Adipocyte (in vitro differentiated cells): ENCODE measurements around the gene DLX3.
"Not testable (repeated sequence)": the region's sequence is repeated elsewhere in the genome, so short reads cannot be mapped to it uniquely, and the experiment has no call there.

Experiments
- DNase-seq: peaks from one replicate; pipeline ENCODE4 v3.0.0-alpha.2; 2015; ENCODE audit warnings: low read depth
- H3K27me3 ChIP-seq: replicated peaks from 2 replicates; pipeline ENCODE4 v1.7.0; 2013; ENCODE audit warnings: mild to moderate bottlenecking, low read length, moderate library complexity; ENCODE audit not compliant: control insufficient read depth, insufficient read depth
- H3K36me3 ChIP-seq: 2 replicates; pipeline ENCODE4 v1.7.0; 2013; ENCODE audit warnings: low read length, mild to moderate bottlenecking, moderate library complexity; ENCODE audit not compliant: control insufficient read depth, insufficient read depth, severe bottlenecking
- H3K4me1 ChIP-seq: 2 replicates; pipeline ENCODE4 v1.7.0; 2013; ENCODE audit warnings: mild to moderate bottlenecking, low read length, moderate library complexity; ENCODE audit not compliant: control insufficient read depth, insufficient read depth
- H3K4me3 ChIP-seq: 2 replicates; pipeline ENCODE4 v1.7.0; 2013; ENCODE audit warnings: mild to moderate bottlenecking, low read length, moderate library complexity
- H3K9ac ChIP-seq: 2 replicates; pipeline ENCODE4 v1.7.0; 2013; ENCODE audit warnings: mild to moderate bottlenecking, low read length, moderate library complexity
- H3K9me3 ChIP-seq: 2 replicates; pipeline ENCODE4 v1.7.0; 2013; ENCODE audit warnings: mild to moderate bottlenecking, low read length, moderate library complexity; ENCODE audit not compliant: control insufficient read depth

DLX3 gene

GRCh38 chr17:49995055-49995738, at the start of gene DLX3:
Gene DLX3, minus strand, starts transcription at chr17:49995224. Its CDS starts 226 bp downstream, at chr17:49994998.
- Histone ChIP-seq H3K36me3 (no peaks in the 10 kb centered on the region), H3K27me3 (peaks cover 28% of the 10 kb centered on the region), H3K4me1 (peaks cover 16% of the 10 kb centered on the region)

GRCh38 chr17:50044483-50044882, 49.5 kb upstream of the DLX3 start:
- no peaks in the 10 kb centered on the region for H3K27me3 ChIP-seq
- no peak overlapping the region for H3K4me3 ChIP-seq
- no peak overlapping the region for H3K9ac ChIP-seq
- peaks cover 10% of the 10 kb centered on the region for H3K4me1 ChIP-seq
- H3K36me3 ChIP-seq = no peaks in the 10 kb centered on the region
- no peak for DNase-seq
- no peaks in the 10 kb centered on the region for H3K9me3 ChIP-seq

More at GRCh38 chr17:49995055-49995738, at the start of gene DLX3:
- no peaks in the 10 kb centered on the region for H3K9me3 ChIP-seq
- H3K9ac ChIP-seq = peak within 1 kb of the TSS; percentile 78
- peak within 1 kb of the TSS; percentile 80 for H3K4me3 ChIP-seq
- peak; percentile 85 for DNase-seq

GRCh38 chr17:50043290-50044148, 48.5 kb upstream of the DLX3 start:
- no peaks in the 10 kb centered on the region for H3K9me3 ChIP-seq
- H3K27me3 ChIP-seq = no peaks in the 10 kb centered on the region
- no peak overlapping the region for H3K4me3 ChIP-seq
- no peak for DNase-seq
- H3K4me1 ChIP-seq = peaks cover 10% of the 10 kb centered on the region
- no peaks in the 10 kb centered on the region for H3K36me3 ChIP-seq
- H3K9ac ChIP-seq = no peak overlapping the region

GRCh38 chr17:50042211-50042610, 47.2 kb upstream of the DLX3 start:
- Histone ChIP-seq H3K4me1 (peaks cover 7% of the 10 kb centered on the region), H3K9ac (no peak overlapping the region), H3K4me3 (no peak overlapping the region), H3K9me3 (no peaks in the 10 kb centered on the region), H3K27me3 (no peaks in the 10 kb centered on the region), H3K36me3 (no peaks in the 10 kb centered on the region)
- no peak for DNase-seq

GRCh38 chr17:50040496-50040895, 45.5 kb upstream of the DLX3 start:
- H3K27me3 ChIP-seq, H3K9me3 ChIP-seq, H3K36me3 ChIP-seq, DNase-seq, H3K9ac ChIP-seq, H3K4me1 ChIP-seq, H3K4me3 ChIP-seq: not testable (repeated sequence)

GRCh38 chr17:50039058-50039457, 44.0 kb upstream of the DLX3 start:
- H3K9me3 ChIP-seq = no peaks in the 10 kb centered on the region
- no peaks in the 10 kb centered on the region for H3K27me3 ChIP-seq
- DNase-seq = no peak
- H3K9ac ChIP-seq = no peak overlapping the region
- H3K4me3 ChIP-seq = no peak overlapping the region
- H3K36me3 ChIP-seq = no peaks in the 10 kb centered on the region
- H3K4me1 ChIP-seq = peaks cover 17% of the 10 kb centered on the region

GRCh38 chr17:50037321-50038107, 42.5 kb upstream of the DLX3 start:
- Histone ChIP-seq H3K4me3 (no peak overlapping the region), H3K27me3 (no peaks in the 10 kb centered on the region), H3K4me1 (peaks cover 22% of the 10 kb centered on the region), H3K9me3 (no peaks in the 10 kb centered on the region), H3K9ac (peak overlapping the region; percentile 42), H3K36me3 (no peaks in the 10 kb centered on the region)
- peak; percentile 65 for DNase-seq

GRCh38 chr17:50036455-50037261, 41.6 kb upstream of the DLX3 start:
- Histone ChIP-seq H3K9ac (no peak overlapping the region), H3K9me3 (no peaks in the 10 kb centered on the region), H3K4me1 (peaks cover 22% of the 10 kb centered on the region), H3K4me3 (no peak overlapping the region), H3K36me3 (no peaks in the 10 kb centered on the region), H3K27me3 (no peaks in the 10 kb centered on the region)
- no peak for DNase-seq

GRCh38 chr17:50035945-50036344, 40.9 kb upstream of the DLX3 start:
- Histone ChIP-seq H3K9me3 (no peaks in the 10 kb centered on the region), H3K4me3 (no peak overlapping the region), H3K9ac (no peak overlapping the region), H3K36me3 (no peaks in the 10 kb centered on the region), H3K27me3 (no peaks in the 10 kb centered on the region), H3K4me1 (peaks cover 22% of the 10 kb centered on the region)
- no peak for DNase-seq

GRCh38 chr17:50035421-50035879, 40.4 kb upstream of the DLX3 start:
- H3K4me1 ChIP-seq = peaks cover 22% of the 10 kb centered on the region
- no peaks in the 10 kb centered on the region for H3K27me3 ChIP-seq
- no peaks in the 10 kb centered on the region for H3K36me3 ChIP-seq
- no peak overlapping the region for H3K4me3 ChIP-seq
- H3K9ac ChIP-seq = no peak overlapping the region
- no peaks in the 10 kb centered on the region for H3K9me3 ChIP-seq
- no peak for DNase-seq
